ENCODE results near the gene KRT6A. TPM values are rescaled to one million over a fixed set of nuclear protein-coding genes. Genes with fewer than 3 reads are reported as not detected.
"Not testable (repeated sequence)": the region's sequence is repeated elsewhere in the genome, so short reads cannot be mapped to it uniquely, and the experiment has no call there.

KRT6A gene
- total RNA-seq, 3 donors from 2014 or later = not detected

DNA sequence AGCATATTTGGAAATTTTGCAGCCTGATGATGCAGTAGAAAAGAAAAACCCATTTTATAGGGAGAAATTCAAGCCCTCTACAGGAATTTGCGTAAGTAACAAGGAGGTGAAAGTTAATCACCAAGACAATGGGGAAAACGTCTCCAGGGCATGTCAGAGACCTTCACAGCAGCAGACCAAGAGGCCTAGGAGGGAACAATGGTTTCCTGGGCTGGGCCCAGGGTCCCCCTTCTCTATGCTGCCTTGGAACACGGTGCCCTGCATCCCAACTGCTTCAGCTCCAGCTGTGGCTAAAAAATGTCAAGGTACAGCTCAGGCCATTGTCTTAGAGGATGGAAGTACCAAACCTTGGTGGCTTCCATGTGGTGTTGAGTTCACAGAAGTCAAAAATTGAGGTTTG, 13.0 kb downstream of the KRT6A start:
- DNase-seq = no peak

DNA sequence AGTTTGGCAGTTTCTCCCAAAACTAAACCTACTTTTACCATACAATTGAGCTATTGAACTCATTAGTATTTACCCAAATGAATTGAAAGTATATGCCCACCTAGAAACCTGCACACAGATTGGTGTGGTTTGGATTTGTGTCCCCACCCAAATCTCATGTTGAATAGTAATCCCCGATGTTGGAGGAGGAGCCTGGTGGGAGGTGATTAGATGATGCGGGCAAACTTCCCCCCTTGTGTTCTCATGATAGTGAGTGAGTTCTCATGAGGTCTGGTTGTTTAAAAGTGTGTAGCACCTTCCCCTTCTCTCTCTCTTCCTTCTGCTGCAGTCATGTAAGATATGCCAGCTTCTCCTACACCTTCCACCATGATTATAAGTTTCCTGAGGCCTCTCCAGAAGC, 15.4 kb downstream of the KRT6A start:
- no peaks in the 10 kb centered on the region for H3K4me1 Mint-ChIP-seq (ENCODE audit: low read depth)
- peaks cover 8% of the 10 kb centered on the region for H3K9me3 Mint-ChIP-seq
- no peak overlapping the region for H3K4me3 Mint-ChIP-seq
- peaks cover 3% of the 10 kb centered on the region for H3K27me3 Mint-ChIP-seq (ENCODE audit: low read depth)
- H3K36me3 Mint-ChIP-seq (ENCODE audit: insufficient read depth) = no peaks in the 10 kb centered on the region
- DNase-seq (no peak), ATAC-seq (no peak)

More for the DNA sequence above, 13.0 kb downstream of the KRT6A start:
- ATAC-seq = no peak
- peaks cover 20% of the 10 kb centered on the region for H3K27me3 Mint-ChIP-seq (ENCODE audit: low read depth)
- H3K4me1 Mint-ChIP-seq (ENCODE audit: low read depth) = no peaks in the 10 kb centered on the region
- H3K9me3 Mint-ChIP-seq = peaks cover 17% of the 10 kb centered on the region
- H3K4me3 Mint-ChIP-seq = no peak overlapping the region
- H3K36me3 Mint-ChIP-seq (ENCODE audit: insufficient read depth) = no peaks in the 10 kb centered on the region

DNA sequence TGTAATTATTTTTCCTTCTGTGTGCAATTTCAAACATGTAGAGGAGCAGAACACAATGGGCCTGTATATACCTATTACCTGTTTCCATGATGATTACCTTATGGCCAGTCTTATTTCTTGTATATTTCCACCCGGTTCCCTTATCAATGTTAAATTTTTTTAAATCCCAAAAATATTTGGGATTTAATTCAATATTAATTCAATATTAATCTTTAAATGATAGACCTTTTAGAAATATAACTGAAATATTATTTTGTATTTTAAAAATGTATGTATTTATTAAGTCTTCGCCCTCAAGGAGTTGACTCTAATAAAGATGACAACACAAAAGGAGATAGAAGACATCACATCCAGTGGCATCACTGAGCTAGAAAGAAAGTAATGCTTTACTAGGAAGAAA, 18.8 kb downstream of the KRT6A start:
- DNase-seq = no peak
- Mint-ChIP-seq H3K27me3 (ENCODE audit: low read depth) (peaks cover 5% of the 10 kb centered on the region), H3K4me1 (ENCODE audit: low read depth) (no peaks in the 10 kb centered on the region), H3K9me3 (peaks cover under 1% of the 10 kb centered on the region), H3K4me3 (no peak overlapping the region), H3K36me3 (ENCODE audit: insufficient read depth) (no peaks in the 10 kb centered on the region)
- no peak for ATAC-seq

DNA sequence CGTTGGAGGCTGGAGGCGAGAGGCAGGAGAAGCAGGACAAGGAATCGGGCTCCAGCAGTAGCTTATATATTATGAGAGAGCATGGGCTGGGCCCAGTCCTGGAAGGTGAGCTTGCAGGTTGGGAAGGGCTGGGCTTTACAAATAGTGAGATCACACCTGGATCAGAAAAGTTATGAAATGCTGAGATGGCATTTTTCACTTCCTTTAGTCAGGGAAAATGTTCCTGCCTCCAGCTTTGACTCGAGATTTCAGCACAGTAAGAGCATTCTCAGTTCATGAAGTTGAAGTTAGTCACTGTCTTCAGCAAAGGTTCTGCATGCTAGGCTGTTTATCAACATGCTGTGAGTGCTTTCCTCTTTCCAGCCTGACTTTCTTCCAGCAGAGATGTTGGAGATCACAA, 19.3 kb downstream of the KRT6A start, which contains the start of gene KRT6C:
TSS of gene KRT6C (minus strand) at position 38 of the 400 bp plus-strand sequence. CDS start 68 bp downstream, outside the sequence.
- ATAC-seq (no peak), DNase-seq (no peak)
- no peak within 1 kb of the TSS for H3K4me3 Mint-ChIP-seq
- peaks cover 5% of the 10 kb centered on the region for H3K27me3 Mint-ChIP-seq (ENCODE audit: low read depth)
- no peaks in the 10 kb centered on the region for H3K9me3 Mint-ChIP-seq
- H3K4me1 Mint-ChIP-seq (ENCODE audit: low read depth) = no peaks in the 10 kb centered on the region
- H3K36me3 Mint-ChIP-seq (ENCODE audit: insufficient read depth) = no peaks in the 10 kb centered on the region

DNA sequence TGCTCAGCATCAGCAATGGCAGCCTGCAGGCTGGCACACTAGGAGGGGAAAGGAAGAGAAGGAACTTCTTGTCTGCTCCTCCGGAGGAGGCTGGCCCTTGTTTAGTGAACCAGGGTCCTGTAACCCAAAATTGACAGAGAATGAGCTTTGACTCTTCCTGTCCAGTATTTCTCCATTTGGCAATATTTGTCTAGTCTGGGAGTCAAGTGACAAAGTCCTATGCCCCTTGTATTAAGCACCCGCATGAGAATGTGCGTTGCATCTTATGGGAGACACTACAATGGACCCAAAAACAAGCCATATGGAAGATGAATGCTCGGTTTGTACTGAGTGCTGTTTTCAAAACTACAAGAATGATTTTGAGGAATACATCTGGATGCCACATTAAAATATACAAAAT, 23.2 kb downstream of the KRT6A start:
- peaks cover 12% of the 10 kb centered on the region for H3K27me3 Mint-ChIP-seq (ENCODE audit: low read depth)
- no peak overlapping the region for H3K4me3 Mint-ChIP-seq
- H3K4me1 Mint-ChIP-seq (ENCODE audit: low read depth) = no peaks in the 10 kb centered on the region
- DNase-seq (no peak), ATAC-seq (no peak)
- no peaks in the 10 kb centered on the region for H3K9me3 Mint-ChIP-seq
- no peaks in the 10 kb centered on the region for H3K36me3 Mint-ChIP-seq (ENCODE audit: insufficient read depth)

DNA sequence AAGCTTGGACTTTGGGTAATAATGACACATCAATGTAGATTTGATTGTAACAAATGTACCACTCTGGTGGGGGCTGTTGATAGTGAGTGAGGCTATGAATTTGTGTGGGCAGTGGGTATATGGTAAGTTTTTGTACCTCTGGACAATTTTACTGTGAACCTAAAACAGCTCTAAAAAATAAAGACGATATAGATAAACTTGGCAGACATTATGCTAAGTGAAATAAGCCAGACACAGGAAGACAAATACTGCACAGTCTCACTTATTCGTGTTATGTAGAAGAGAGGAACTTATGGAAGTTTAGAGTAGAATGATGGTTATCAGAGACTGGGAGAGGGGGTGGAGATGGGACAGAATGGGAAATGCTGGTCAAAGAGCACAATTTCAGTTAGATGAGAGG, 28.2 kb downstream of the KRT6A start:
- DNase-seq (no peak), ATAC-seq (no peak)
- peaks cover 16% of the 10 kb centered on the region for H3K27me3 Mint-ChIP-seq (ENCODE audit: low read depth)
- no peak overlapping the region for H3K4me3 Mint-ChIP-seq
- no peaks in the 10 kb centered on the region for H3K9me3 Mint-ChIP-seq
- H3K4me1 Mint-ChIP-seq (ENCODE audit: low read depth) = no peaks in the 10 kb centered on the region
- H3K36me3 Mint-ChIP-seq (ENCODE audit: insufficient read depth) = no peaks in the 10 kb centered on the region

DNA sequence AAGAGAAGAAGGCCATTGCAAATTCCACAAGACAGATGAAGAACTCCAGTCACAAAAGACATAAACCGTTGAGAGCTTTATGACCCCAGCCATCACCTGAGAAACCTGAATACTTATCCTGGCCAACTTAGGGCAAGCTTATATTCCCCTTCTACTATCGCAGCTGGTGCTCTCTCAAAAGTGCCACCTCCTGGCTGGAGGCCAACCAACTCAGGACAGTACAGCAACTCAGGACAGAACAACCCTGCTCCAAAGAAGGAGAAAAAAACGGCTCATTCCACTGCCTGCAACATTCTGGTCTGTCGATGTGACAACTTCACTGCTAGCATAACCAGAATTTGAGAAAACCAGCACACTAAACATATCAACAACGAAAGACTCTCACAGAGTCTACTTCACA, 31.4 kb downstream of the KRT6A start:
- no peak for ATAC-seq
- Mint-ChIP-seq H3K9me3 (no peaks in the 10 kb centered on the region), H3K4me1 (ENCODE audit: low read depth) (no peaks in the 10 kb centered on the region), H3K4me3 (no peak overlapping the region), H3K27me3 (ENCODE audit: low read depth) (peaks cover 11% of the 10 kb centered on the region), H3K36me3 (ENCODE audit: insufficient read depth) (no peaks in the 10 kb centered on the region)
- DNase-seq = no peak

DNA sequence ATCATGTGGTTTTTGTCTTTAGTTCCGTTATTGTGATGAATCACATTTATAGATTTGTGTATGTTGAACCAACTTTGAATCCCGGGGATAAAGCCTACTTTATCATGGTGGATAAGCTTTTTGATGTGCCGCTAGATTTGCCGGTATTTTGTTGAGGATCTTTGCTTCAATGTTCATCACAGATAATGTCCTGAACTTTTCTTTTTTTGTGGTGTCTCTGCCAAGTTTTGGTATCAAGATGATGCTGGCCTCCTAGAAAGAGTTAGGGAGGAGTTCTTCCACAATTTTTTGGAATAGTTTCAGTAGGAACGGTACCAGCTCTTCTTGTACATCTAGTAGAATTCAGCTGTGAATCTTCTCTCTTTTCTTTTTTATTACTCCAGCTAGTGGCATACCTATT, 34.2 kb downstream of the KRT6A start:
- Mint-ChIP-seq H3K36me3 (ENCODE audit: insufficient read depth) (no peaks in the 10 kb centered on the region), H3K4me1 (ENCODE audit: low read depth) (peaks cover 9% of the 10 kb centered on the region), H3K4me3 (no peak overlapping the region), H3K9me3 (no peaks in the 10 kb centered on the region), H3K27me3 (ENCODE audit: low read depth) (peaks cover 9% of the 10 kb centered on the region)
- no peak for DNase-seq
- ATAC-seq = no peak

DNA sequence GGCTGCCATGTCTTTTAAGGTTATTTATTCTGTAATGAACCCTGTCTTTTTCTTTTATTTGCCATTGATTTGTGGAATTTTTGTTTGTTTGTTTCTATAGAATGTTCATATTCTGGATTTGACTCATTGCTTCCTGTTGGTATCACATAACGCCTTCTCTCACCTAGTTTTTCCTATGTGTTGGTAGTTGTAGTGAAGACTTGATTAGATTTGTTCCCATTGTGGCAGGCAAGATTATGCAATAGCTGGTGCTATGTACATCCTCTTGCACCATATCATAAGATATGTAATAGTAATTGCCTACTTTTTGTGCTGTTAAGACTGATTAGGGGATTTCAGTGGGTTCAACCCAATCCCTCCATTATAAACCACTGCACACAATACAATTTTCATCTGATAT, 37.2 kb downstream of the KRT6A start:
- DNase-seq (no peak), ATAC-seq (no peak)
- Mint-ChIP-seq H3K9me3 (no peaks in the 10 kb centered on the region), H3K36me3 (ENCODE audit: insufficient read depth) (no peaks in the 10 kb centered on the region), H3K4me1 (ENCODE audit: low read depth) (peaks cover 9% of the 10 kb centered on the region), H3K4me3 (no peak overlapping the region), H3K27me3 (ENCODE audit: low read depth) (peaks cover 5% of the 10 kb centered on the region)

DNA sequence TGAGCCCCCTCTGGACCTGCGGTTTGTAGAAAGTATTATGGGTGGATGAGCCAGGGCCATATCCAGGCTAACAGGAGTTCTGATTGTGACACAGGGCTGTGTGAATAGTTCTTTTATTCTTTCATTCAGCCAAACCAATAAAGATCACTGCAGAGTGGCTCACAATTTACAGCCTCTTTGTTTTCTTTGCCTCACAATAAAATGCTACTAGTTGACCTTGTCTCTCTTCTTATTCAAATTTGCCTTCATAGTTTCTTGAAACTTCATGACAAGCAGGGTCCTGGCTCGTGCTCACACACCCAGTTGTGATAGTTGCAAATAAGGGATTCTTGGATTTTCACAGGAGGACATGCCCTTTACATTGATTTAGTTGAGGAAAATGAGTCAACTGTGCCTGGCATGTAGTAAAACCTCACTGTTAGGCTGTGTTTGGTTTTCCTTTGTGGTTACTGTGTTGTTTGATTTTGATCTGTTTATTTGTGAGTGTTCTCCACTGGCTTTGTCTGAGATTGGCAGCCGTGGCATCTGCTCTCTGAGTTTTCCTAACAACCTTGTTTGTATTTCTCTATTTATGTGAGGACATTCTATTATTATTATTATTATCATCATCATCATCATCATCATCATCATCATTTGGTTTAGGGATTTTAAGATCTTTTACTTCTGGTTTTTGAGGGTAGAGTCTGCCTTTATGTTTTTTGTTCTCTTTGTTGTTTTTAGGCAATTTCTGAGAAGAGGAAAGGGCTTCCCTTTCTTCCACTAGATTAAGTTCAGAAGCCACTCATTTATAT, 38.5 kb downstream of the KRT6A start:
- DNase-seq = no peak
- no peaks in the 10 kb centered on the region for H3K9me3 Mint-ChIP-seq
- H3K4me3 Mint-ChIP-seq = no peak overlapping the region
- H3K4me1 Mint-ChIP-seq (ENCODE audit: low read depth) = peaks cover 9% of the 10 kb centered on the region
- no peaks in the 10 kb centered on the region for H3K36me3 Mint-ChIP-seq (ENCODE audit: insufficient read depth)
- ATAC-seq = no peak
- H3K27me3 Mint-ChIP-seq (ENCODE audit: low read depth) = peaks cover 7% of the 10 kb centered on the region

DNA sequence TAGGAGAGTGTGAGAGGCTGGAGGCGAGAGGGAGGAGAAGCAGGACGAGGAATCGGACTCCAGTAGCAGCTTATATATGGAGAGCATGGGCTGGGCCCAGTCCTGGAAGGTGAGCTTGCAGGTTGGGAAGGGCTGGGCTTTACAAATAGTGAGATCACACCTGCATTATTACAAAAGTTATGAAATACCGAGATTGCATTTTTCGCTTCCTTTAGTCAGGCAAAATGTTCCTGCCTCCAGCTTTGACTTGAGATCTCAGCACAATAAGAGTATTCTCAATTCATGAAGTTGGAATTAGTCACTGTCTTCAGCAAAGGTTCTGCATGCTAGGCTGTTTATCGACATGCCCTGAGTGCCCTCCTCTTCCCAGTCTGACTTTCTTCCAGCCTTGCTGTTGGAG, 41.0 kb downstream of the KRT6A start, which contains the start of gene KRT6B:
TSS of gene KRT6B (minus strand) at position 46 of the 400 bp plus-strand sequence. CDS start 68 bp downstream, outside the sequence.
- ATAC-seq (no peak), DNase-seq (no peak)
- Mint-ChIP-seq H3K4me1 (ENCODE audit: low read depth) (peaks cover 9% of the 10 kb centered on the region), H3K4me3 (no peak within 1 kb of the TSS), H3K9me3 (no peaks in the 10 kb centered on the region), H3K27me3 (ENCODE audit: low read depth) (peaks cover 5% of the 10 kb centered on the region), H3K36me3 (ENCODE audit: insufficient read depth) (no peaks in the 10 kb centered on the region)

DNA sequence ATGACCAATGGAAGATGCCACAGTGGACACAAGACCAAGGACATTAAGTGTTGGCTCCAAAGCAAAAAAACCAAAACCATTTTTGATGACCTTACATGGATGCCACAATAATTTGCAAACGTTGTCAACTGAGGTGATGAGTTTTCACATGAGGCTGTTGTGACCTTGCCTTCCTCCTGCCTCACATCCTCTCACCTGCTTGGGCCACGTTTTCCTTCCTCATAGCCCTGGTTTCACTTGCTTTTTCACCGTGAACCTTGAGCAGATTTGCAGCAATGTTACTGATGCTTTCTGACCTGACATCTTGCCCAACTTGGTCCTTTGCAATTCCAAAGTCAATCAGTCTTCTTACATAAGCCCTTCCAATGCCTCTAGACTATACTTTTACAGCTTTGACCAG, 44.8 kb downstream of the KRT6A start:
- H3K9me3 Mint-ChIP-seq = no peaks in the 10 kb centered on the region
- peaks cover 13% of the 10 kb centered on the region for H3K27me3 Mint-ChIP-seq (ENCODE audit: low read depth)
- no peak overlapping the region for H3K4me3 Mint-ChIP-seq
- no peaks in the 10 kb centered on the region for H3K4me1 Mint-ChIP-seq (ENCODE audit: low read depth)
- ATAC-seq = no peak
- no peaks in the 10 kb centered on the region for H3K36me3 Mint-ChIP-seq (ENCODE audit: insufficient read depth)
- DNase-seq = no peak

DNA sequence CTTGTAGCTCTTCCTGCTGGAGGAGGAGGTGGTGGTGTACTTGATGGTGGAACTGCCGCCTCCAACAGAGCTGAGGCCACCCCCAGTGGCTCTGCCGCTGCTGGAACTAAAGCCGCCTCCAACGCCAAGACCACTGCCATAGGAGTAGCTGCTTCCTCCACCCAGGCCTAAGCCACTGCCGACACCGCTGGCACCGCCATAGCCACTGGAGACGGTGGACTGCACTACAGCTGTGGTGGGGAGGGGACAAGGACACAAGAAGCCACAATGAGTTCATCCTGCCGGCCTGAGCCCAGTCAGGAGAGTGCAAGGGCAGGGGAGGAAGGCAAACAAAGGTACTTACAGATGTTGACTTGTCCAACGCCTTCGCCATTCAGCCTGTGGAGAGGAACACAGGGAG, 45.9 kb downstream of the KRT6A start:
- not testable (repeated sequence) for H3K9me3 Mint-ChIP-seq; DNase-seq; H3K36me3 Mint-ChIP-seq (ENCODE audit: insufficient read depth); H3K4me1 Mint-ChIP-seq (ENCODE audit: low read depth); H3K4me3 Mint-ChIP-seq; ATAC-seq
- peaks cover 19% of the 10 kb centered on the region for H3K27me3 Mint-ChIP-seq (ENCODE audit: low read depth)

DNA sequence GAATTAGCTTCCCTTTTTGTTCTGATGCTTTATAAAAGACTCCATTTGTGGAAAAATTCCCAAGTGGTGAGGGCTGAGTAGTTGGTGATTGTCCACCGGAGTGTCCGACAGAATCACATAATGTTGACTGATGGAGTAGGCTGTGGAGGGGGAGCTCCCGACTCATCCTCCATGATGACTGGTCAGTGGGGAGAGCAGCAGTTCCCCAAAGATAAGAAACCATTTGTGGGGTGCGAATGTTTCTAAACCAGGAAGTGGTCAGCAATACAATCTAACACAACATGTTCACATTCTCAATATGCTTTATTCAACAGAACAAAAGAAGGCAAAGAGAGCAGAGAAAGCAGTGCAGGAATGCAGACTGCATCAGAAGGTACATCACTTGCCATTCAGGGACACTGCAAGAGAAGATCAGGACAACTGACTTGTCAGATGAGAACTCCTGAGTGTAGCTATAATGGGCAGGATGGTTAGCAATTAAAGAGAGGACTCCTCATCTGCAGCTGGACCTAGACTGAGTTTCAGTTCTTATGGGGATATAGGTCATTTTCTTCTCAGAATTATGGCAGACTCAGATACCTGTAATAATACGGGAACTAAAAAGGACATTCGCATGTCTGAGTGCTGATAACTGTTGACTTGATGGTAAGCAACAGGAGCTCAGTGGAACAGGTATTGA, 46.6 kb downstream of the KRT6A start:
- peaks cover 26% of the 10 kb centered on the region for H3K27me3 Mint-ChIP-seq (ENCODE audit: low read depth)
- no peaks in the 10 kb centered on the region for H3K9me3 Mint-ChIP-seq
- no peak for DNase-seq
- no peak for ATAC-seq
- H3K4me3 Mint-ChIP-seq = no peak overlapping the region
- no peaks in the 10 kb centered on the region for H3K36me3 Mint-ChIP-seq (ENCODE audit: insufficient read depth)
- H3K4me1 Mint-ChIP-seq (ENCODE audit: low read depth) = no peaks in the 10 kb centered on the region

DNA sequence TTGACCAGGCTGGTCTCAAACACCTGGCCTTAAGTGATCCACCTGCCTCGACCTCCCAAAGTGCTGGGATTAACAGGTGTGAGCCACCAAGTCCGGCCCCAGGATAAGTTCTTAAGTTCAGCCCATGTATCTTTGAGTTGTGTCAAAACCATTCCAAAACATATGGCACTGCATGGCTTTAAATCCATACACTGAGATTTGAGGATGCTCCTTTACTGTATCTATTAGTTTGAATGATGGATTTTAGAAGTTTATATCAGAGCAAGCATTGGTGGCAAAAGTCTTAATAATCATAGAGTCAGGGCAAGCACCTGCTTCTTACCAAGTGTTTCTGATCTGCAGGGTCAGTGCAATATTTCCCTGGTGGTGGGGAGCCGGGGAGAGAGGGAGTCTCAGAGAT, 47.2 kb downstream of the KRT6A start:
- ATAC-seq = no peak
- no peak for DNase-seq
- peaks cover 32% of the 10 kb centered on the region for H3K27me3 Mint-ChIP-seq (ENCODE audit: low read depth)
- no peaks in the 10 kb centered on the region for H3K4me1 Mint-ChIP-seq (ENCODE audit: low read depth)
- no peaks in the 10 kb centered on the region for H3K9me3 Mint-ChIP-seq
- H3K36me3 Mint-ChIP-seq (ENCODE audit: insufficient read depth) = no peaks in the 10 kb centered on the region
- H3K4me3 Mint-ChIP-seq = no peak overlapping the region

All from activated T-cell treated with anti-CD3 and anti-CD28 coated beads, Interleukin-2, amount 50 U/mL, for 4 hours (primary cell).